ENCODE measurements around the gene TAF5.

DNA sequence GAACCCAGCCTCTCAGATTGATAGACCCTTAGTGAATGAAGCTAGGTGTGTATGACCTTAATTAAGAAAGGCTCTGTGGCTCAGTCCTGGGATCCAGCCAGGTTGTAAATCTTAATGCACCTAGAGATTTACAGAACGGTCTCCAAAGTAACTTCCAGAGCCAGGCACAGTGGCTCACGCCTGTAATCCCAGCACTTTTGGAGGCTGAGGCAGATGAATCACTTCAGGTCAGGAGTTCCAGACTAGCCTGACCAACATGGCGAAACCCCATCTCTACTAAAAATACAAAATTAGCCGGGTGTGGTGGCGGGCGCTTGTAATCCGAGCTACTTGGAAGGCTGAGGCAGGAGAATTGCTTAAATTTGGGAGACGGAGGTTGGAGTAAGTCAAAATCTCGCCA is 60.1 kb downstream of the TAF5 start:
- TF ChIP-seq CTCF (conservative IDR thresholded peaks at IDR 0.05) (no peak), ZFX (IDR thresholded peaks at IDR 0.05) (no peak)

Measured in C4-2B (cell line).